Measurements from ENCODE around the gene UNKL.

Gene UNKL

DNA sequence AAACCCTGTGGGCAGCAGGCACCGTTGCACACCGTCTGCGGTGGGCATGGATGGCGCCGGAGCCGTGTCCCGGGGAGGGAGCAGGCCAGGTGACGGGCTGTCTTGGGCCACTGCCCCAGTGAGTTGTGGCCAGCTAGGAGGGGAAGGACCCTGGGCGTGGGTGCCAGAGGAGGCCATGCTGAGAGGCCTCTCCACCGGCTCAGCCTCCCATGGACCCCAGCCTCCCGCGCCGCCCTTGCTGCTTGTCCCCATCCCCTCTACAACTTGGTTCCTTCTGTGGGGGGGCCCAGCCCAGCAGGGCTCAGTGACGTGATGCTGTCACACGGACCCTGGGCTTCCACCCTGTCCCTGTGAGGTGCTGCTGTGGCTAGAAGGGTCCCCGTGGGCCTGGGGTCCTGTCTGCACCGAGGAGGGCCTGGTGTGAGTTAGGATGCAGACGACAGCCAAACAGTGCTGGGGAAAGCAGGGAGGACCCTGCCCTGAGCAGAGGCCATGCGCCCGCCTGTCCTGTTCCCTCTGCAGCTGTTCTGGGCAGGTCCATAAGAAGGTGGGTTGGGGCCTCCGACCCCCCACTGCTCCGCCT is 93.8 kb downstream of the UNKL start:
- no peak for DNase-seq

DNA sequence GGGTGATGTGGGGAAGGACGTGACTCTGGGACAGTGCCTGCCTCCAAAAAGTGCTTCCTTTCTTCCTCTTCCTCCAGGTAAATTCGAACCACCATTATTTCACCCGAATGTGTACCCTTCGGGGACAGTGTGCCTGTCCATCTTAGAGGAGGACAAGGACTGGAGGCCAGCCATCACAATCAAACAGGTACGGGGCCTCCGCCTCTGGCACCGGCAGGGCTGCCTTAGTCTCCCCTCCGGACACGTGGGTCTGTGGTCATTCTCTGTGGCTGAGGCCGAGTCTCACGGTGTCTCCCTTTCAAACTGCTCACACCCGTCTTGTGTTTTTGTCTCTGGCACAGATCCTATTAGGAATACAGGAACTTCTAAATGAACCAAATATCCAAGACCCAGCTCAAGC is 94.4 kb downstream of the UNKL start:
- no peak for DNase-seq

DNA sequence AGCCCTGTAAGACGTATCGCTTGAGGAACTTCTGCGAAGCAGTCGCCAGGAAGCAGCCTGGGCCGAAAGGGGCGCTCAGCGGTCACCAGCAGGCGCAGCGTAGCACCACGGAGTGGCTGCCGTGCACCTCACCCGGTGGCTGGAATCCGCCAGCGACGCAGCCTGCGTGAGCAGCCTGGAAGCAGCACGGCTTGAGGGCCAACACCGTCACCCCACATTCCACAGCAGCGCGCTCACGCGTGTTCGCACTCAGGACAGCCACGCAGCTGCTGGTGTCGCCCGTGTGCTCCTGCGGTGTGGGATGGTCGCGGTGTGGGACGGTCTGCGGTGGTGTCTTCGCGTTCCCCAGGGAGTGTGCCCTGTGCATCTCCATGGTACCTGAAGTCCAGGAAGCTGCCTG is 95.5 kb downstream of the UNKL start:
- no peak for DNase-seq

DNA sequence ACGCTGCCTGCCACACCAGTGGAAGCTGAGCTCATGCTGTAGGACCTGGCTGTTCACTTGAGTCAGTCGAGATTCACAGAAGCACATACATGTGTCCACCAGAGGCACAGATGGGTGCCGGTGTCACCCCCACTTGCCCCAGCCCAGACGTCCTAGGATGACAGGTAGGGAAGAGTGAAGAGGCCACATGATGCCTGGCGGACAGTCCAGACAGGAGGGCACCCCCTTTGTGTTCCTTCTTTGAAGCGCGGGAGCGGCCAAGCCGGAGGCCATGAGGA is 96.3 kb downstream of the UNKL start:
- DNase-seq: no peak

DNA sequence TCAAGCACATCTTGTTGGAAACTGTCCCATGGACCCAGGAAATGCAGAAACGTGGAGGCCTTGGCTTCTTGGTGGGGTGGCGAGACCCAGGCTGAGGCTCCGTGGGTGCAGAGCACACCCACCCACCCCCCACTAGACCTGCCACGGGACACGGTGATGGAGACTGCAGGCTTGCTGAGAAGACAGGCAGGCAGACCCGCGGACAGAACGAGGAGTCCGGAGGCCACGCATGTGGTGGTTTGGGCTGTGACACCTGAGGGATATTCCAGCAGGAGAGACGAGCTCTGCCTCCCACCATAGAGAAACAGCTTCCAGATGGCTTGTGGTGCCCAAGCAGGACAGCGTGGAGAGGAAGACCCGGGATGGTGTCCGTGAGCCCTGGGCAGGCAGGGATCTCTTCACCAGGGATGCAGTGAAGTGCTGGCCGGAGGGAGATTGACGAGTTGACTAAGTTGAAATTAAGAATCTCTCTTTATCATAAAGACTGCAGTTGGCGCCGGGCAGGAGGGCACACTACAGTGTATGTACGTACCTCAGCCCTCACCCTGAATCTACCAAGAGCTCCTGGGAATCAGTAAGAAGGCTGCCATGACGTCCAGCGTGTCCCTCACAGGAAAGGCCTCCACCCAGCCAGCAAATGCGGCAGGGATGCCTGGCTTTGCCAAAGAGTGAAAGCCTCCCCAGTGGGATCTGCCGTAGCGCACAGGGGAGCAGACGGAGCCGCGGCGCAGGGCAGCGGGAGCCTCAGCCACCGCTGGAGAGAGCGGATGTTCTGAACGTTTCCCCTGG is 96.8 kb downstream of the UNKL start:
- no peak for DNase-seq

DNA sequence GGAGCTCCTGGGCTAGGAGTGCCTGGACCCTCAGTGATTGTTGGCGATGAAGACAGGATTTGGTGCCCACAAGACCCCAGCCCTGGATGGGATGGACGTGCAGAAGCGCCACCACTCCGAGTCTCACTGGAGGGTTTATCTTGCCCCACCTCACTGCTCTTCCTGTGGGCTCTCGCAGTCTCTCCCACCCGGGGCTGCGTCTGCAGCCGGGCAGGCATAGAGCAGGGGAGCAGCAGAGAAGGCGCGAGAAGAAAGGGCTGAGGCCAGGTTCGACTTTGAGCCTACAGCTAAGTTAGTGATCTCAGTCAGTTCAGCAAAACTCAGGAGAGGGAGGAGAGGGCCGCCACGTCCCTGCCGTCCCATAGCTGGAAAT is 98.5 kb downstream of the UNKL start:
- DNase-seq: no peak

DNA sequence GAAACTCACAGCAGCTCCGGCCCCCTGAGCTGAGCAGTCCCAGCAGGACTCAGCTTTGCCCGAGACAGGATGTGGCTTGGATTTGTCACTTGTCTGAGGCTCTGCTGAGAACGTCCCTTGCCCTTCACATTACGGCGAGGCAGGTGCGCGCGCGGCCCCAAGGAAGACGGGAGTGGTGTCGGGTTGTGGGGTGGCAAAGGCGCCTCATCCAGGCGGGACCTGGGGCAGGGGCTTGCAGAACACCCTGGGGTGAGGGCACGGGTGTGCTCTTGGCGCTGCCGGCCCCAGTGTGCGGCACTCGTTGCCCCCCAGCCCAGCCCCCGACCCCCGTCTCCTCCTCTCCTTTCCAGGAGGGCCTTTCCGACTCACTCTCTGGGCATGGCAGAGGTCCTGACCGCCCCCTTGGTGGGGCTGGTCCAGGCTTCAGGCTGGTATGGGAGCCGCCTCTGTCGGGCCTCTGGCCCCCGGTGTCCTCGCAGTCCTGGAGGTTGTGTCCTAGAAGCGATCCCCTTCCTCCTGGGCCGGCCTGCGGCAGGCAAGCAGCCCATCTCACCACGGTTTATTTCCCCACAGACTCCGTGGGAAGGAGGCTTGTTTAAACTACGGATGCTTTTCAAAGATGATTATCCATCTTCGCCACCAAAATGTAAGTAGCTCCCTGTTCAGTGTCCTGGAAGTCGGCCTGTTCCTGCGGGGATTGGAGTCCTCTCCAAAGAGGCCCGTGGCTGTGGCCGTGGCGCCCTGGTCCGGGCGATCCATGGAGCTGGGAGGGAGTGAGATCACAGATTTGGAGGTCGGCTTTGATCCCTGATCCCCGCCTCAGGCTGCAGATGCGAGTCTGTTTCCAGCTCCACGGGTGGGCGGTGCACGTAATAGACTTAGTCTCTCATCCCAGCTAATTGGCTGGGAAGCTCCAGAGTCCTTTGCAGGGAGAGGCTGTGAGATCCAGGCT is 99.1 kb downstream of the UNKL start:
- DNase-seq: no peak

DNA sequence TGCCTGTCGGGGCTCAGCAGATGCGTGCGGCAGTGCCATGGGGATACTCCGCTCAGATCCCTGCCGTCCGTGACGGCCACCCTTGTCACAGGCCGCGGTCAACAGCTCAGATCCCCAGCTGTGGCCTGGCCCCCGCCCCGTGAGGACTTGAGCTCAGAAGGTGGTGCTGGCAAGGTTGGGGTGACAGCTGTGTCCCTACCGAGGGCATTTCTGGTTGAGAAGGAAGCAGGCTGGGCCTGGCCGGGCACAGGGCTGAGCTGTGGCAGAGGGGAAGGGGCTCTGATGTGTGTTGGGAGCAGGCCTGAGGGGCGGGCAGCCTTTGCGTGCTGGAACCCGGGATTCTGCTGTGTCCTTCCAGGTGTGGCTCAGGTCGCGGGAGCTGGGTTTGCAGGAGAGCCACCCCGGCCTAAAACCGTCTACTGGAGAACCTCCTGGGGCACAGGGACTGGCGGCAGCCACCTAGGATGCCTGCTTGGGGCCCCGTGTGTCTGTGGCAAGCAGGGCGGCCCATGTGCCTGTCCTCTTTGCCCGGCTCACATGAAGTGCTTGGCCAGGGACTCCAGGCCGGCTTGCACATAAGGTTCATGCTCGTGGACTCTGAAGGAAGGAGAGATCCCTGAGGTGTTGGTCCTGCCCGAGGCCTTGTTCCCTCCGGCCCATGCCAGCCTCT is 100.0 kb downstream of the UNKL start:
- no peak for DNase-seq

DNA sequence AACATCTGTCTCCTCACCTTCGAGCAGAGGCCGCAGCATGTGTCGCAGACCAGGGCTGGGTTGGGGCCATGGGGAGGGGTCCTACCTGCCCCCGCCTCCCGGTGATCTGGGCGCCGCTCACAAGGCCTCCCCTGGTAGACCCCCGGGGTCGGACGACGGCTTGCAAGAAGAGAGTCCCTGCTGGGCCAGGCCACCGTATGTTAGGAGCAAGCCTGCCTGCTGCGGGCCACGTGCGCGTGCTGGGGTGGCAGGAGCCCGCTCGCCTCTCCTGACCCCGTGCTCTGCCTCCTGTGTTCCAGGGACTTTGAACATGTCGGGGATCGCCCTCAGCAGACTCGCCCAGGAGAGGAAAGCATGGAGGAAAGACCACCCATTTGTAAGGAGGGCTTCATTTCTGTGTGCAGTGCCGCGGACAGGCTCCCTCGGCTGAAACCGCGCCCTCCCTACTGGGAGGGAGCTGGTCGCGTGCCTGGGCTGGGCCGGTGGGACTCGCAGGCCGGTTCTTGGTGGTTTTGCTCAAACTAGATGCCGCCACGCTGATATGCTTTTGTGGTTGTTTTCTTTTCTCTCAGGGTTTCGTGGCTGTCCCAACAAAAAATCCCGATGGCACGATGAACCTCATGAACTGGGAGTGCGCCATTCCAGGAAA is 100.7 kb downstream of the UNKL start:
- DNase-seq: no peak

Measured in NCI-H2081 treated with DMSO at 0.1 percent for 48 hours (cell line).